Measurements from ENCODE around the gene PDE11A. TPM values are rescaled to one million over a fixed set of nuclear protein-coding genes. Genes with fewer than 3 reads are reported as not detected.

PDE11A gene
- total RNA-seq, 1 experiment from 2014 or later: 1.4 TPM

DNA sequence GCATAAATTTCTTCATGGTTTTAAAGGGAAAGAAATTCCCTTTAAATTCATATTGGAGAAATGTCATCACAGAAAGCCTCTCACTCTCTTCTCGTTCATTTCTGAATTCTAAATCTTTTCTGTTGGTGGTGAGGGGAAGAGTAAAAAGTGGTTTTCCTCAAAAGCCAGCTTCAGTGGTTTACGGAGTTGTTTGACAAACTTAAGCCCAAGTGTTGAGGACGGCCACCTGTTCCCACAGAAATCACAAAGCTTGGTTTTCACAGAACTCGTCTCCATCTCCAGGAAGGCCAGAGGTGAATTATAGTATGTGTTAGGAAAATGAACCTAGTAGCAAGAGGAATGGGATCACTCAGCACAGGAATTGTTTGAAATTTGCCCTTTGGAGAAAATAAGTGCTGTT is 316.2 kb downstream of the PDE11A start:
- no TSS peak for BruUV-seq (replicated peaks)
- Mint-ChIP-seq H3K27me3 (ENCODE audit: unreplicated experiment) (peaks cover 6% of the 10 kb centered on the region), H3K9me3 (ENCODE audit: low read depth, unreplicated experiment) (no peaks in the 10 kb centered on the region), H3K4me3 (ENCODE audit: low read depth, unreplicated experiment) (no peak overlapping the region), H3K27ac (ENCODE audit: unreplicated experiment) (no peak overlapping the region), H3K36me3 (ENCODE audit: insufficient read depth, unreplicated experiment) (no peaks in the 10 kb centered on the region), H3K4me1 (ENCODE audit: low read depth, unreplicated experiment) (peaks cover 8% of the 10 kb centered on the region)
- no peak for DNase-seq
- intact Hi-C loops (cut with micrococcal nuclease; ENCODE audit: unreplicated experiment): loop anchor here (10.0 kb wide), 2 partner anchors 422 to 592 kb away; no protein-coding TSS in a partner anchor
- TF ChIP-seq CTCF (IDR thresholded peaks at IDR 0.05; ENCODE audit: unreplicated experiment): no peak
- CTCF ChIA-PET: interaction anchor here (0.7 kb wide), 1 partner anchor 15 kb away, joined by 3 read pairs; no protein-coding TSS in a partner anchor

- intact Hi-C loops (cut with micrococcal nuclease; ENCODE audit: unreplicated experiment): loop anchor here (10.0 kb wide), 2 partner anchors 420 to 590 kb away; no protein-coding TSS in a partner anchor
- no TSS peak for BruUV-seq (replicated peaks)
Observed at GRCh38 chr2:177754492-177754873, 318.1 kb downstream of the PDE11A start.

DNA sequence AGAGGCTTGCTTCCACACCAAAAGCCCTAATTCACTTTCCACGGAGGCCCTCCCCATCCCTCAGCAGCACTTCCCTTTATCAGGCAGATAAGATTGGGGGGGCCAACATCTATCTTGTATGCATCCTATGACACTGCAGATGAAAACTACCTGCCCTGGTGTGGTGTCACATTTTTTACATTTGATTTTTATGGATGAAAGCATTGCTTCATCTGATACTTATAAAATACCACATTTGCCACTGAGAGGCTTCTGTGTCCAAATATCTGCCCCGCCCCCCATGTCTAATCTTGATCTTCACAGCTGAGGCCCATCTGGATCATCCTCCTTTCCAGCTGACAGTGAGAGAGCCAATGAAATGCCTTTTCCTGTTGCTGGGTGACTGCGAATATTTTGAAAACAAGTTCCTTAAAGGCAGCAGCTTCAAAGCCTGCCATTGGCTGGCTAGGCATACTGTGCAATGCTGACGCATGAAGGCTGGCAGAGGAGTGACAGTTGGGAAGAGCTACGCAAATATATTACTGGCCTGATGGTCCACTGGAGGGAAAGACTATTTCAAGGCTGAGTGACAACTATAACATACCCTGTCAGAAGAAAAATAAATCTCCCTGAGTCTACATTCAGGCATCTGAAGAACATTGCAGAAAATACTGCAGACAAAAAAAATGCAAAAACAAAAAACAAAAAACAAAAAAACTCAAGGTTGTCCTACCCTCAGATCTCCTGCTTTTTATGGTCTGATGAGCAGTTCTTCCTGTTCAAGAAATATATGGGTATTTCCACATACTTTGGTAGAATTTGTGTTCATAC is 318.7 kb downstream of the PDE11A start:
- no peaks in the 10 kb centered on the region for H3K36me3 Mint-ChIP-seq (ENCODE audit: insufficient read depth, unreplicated experiment)
- H3K4me3 Mint-ChIP-seq (ENCODE audit: low read depth, unreplicated experiment): no peak overlapping the region
- TF ChIP-seq CTCF (IDR thresholded peaks at IDR 0.05; ENCODE audit: unreplicated experiment): no peak
- no peak for DNase-seq
- H3K27me3 Mint-ChIP-seq (ENCODE audit: unreplicated experiment): no peaks in the 10 kb centered on the region
- intact Hi-C loops (cut with micrococcal nuclease; ENCODE audit: unreplicated experiment): loop anchor here (10.0 kb wide), 2 partner anchors 419 to 589 kb away; no protein-coding TSS in a partner anchor
- no peak overlapping the region for H3K27ac Mint-ChIP-seq (ENCODE audit: unreplicated experiment)
- H3K9me3 Mint-ChIP-seq (ENCODE audit: low read depth, unreplicated experiment): no peaks in the 10 kb centered on the region
- CTCF ChIA-PET: no interaction called here
- BruUV-seq (replicated peaks): no TSS peak
- H3K4me1 Mint-ChIP-seq (ENCODE audit: low read depth, unreplicated experiment): peaks cover 7% of the 10 kb centered on the region

More at GRCh38 chr2:177754492-177754873, 318.1 kb downstream of the PDE11A start:
- Mint-ChIP-seq H3K9me3 (ENCODE audit: low read depth, unreplicated experiment) (no peaks in the 10 kb centered on the region), H3K27me3 (ENCODE audit: unreplicated experiment) (no peaks in the 10 kb centered on the region), H3K27ac (ENCODE audit: unreplicated experiment) (no peak overlapping the region), H3K4me1 (ENCODE audit: low read depth, unreplicated experiment) (peaks cover 8% of the 10 kb centered on the region), H3K4me3 (ENCODE audit: low read depth, unreplicated experiment) (no peak overlapping the region), H3K36me3 (ENCODE audit: insufficient read depth, unreplicated experiment) (no peaks in the 10 kb centered on the region)
- CTCF ChIA-PET: no interaction called here
- DNase-seq: no peak
- no peak for TF ChIP-seq CTCF (IDR thresholded peaks at IDR 0.05; ENCODE audit: unreplicated experiment)

- H3K36me3 Mint-ChIP-seq (ENCODE audit: insufficient read depth, unreplicated experiment): no peaks in the 10 kb centered on the region
- DNase-seq: no peak
- H3K9me3 Mint-ChIP-seq (ENCODE audit: low read depth, unreplicated experiment): no peaks in the 10 kb centered on the region
- TF ChIP-seq CTCF (IDR thresholded peaks at IDR 0.05; ENCODE audit: unreplicated experiment): no peak
- H3K27ac Mint-ChIP-seq (ENCODE audit: unreplicated experiment): no peak overlapping the region
- intact Hi-C loops (cut with micrococcal nuclease; ENCODE audit: unreplicated experiment): no loop called here
- H3K27me3 Mint-ChIP-seq (ENCODE audit: unreplicated experiment): peaks cover 22% of the 10 kb centered on the region
- H3K4me3 Mint-ChIP-seq (ENCODE audit: low read depth, unreplicated experiment): no peak overlapping the region
- no TSS peak for BruUV-seq (replicated peaks)
- CTCF ChIA-PET: no interaction called here
- H3K4me1 Mint-ChIP-seq (ENCODE audit: low read depth, unreplicated experiment): no peaks in the 10 kb centered on the region
Observed at GRCh38 chr2:177748360-177748759, 324.2 kb downstream of the PDE11A start.

Data from Calu3 (cell line).